ENCODE data around the gene HIVEP3.

HIVEP3 gene

GRCh38 chr1:41804176-41804575 lies 114.5 kb downstream of the HIVEP3 start:
- Histone ChIP-seq H3K79me1 (ENCODE audit: low read length) (no peaks in the 10 kb centered on the region), H2AK5ac (ENCODE audit: low read length) (no peak overlapping the region), H3K4me1 (ENCODE audit: control insufficient read depth, low read depth, low read length) (no peaks in the 10 kb centered on the region), H3K27me3 (ENCODE audit: insufficient read depth, low read length, poor library complexity) (no peaks in the 10 kb centered on the region), H3K79me2 (ENCODE audit: control insufficient read depth, insufficient read depth, low read length) (no peaks in the 10 kb centered on the region), H3K23ac (ENCODE audit: low read length) (no peak overlapping the region), H3K36me3 (ENCODE audit: control insufficient read depth, insufficient read depth, low read length) (no peaks in the 10 kb centered on the region), H4K5ac (ENCODE audit: low read length) (no peak overlapping the region), H3K18ac (ENCODE audit: low read length) (no peak overlapping the region), H3K4me2 (ENCODE audit: low read length) (no peak overlapping the region), H3K27ac (ENCODE audit: low read depth, low read length) (no peak overlapping the region), H3K9ac (ENCODE audit: low read length) (no peak overlapping the region), H2BK15ac (replicated peaks; ENCODE audit: low read depth) (no peak overlapping the region), H4K8ac (ENCODE audit: low read depth, low read length) (no peak overlapping the region), H3K4me3 (ENCODE audit: low read length) (no peak overlapping the region), H3K56ac (ENCODE audit: low read length) (no peak overlapping the region), H3K4ac (ENCODE audit: low read depth, low read length) (no peak overlapping the region), H2BK5ac (ENCODE audit: low read length) (no peak overlapping the region), H2BK120ac (ENCODE audit: low read depth, low read length) (no peak overlapping the region)
- no CpG with 5 or more reads among the region's 5 CpGs for WGBS (ENCODE audit: extremely low coverage, insufficient coverage, low lambda C conversion rate)
- DNase-seq = no peak

DNA sequence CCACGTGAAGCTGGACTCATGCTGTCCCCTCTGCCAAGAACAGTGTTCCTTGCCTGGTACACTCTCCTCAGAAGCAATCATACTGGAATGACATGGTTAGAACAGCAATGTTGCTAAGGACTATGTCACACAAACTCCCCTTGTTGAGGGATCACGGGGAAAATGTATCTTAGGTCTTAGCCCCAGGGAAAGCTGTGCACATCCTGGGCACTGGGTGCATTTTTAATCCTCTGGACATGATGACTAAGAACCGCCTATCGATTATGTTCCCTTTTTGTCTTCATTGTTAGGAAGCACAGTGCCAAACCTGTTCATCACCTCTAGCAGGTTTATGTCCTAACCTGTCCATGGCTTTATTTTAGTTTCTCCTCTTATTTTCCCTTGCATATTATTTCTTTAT lies 115.1 kb downstream of the HIVEP3 start:
- H3K23ac ChIP-seq (ENCODE audit: low read length) = no peak overlapping the region
- H3K56ac ChIP-seq (ENCODE audit: low read length) = no peak overlapping the region
- no peak overlapping the region for H4K5ac ChIP-seq (ENCODE audit: low read length)
- H3K79me2 ChIP-seq (ENCODE audit: control insufficient read depth, insufficient read depth, low read length) = no peaks in the 10 kb centered on the region
- no peaks in the 10 kb centered on the region for H3K4me1 ChIP-seq (ENCODE audit: control insufficient read depth, low read depth, low read length)
- H2BK5ac ChIP-seq (ENCODE audit: low read length) = no peak overlapping the region
- no peak overlapping the region for H2BK120ac ChIP-seq (ENCODE audit: low read depth, low read length)
- no peak overlapping the region for H3K9ac ChIP-seq (ENCODE audit: low read length)
- WGBS (ENCODE audit: extremely low coverage, insufficient coverage, low lambda C conversion rate) = no CpG with 5 or more reads among the region's 4 CpGs
- H3K27me3 ChIP-seq (ENCODE audit: insufficient read depth, low read length, poor library complexity) = no peaks in the 10 kb centered on the region
- H3K4ac ChIP-seq (ENCODE audit: low read depth, low read length) = no peak overlapping the region
- H3K27ac ChIP-seq (ENCODE audit: low read depth, low read length) = no peak overlapping the region
- H2BK15ac ChIP-seq (replicated peaks; ENCODE audit: low read depth) = no peak overlapping the region
- H2AK5ac ChIP-seq (ENCODE audit: low read length) = no peak overlapping the region
- H3K4me3 ChIP-seq (ENCODE audit: low read length) = no peak overlapping the region
- H3K4me2 ChIP-seq (ENCODE audit: low read length) = no peak overlapping the region
- H4K8ac ChIP-seq (ENCODE audit: low read depth, low read length) = no peak overlapping the region
- no peaks in the 10 kb centered on the region for H3K79me1 ChIP-seq (ENCODE audit: low read length)
- DNase-seq = no peak
- no peak overlapping the region for H3K18ac ChIP-seq (ENCODE audit: low read length)
- H3K36me3 ChIP-seq (ENCODE audit: control insufficient read depth, insufficient read depth, low read length) = no peaks in the 10 kb centered on the region

- no peaks in the 10 kb centered on the region for H3K27me3 ChIP-seq (ENCODE audit: insufficient read depth, low read length, poor library complexity)
Measured at GRCh38 chr1:41802532-41803501, 115.9 kb downstream of the HIVEP3 start.

GRCh38 chr1:41800311-41800829 lies 118.4 kb downstream of the HIVEP3 start:
- no peak overlapping the region for H4K8ac ChIP-seq (ENCODE audit: low read depth, low read length)
- WGBS (ENCODE audit: extremely low coverage, insufficient coverage, low lambda C conversion rate) = no CpG with 5 or more reads among the region's 2 CpGs
- no peaks in the 10 kb centered on the region for H3K79me1 ChIP-seq (ENCODE audit: low read length)
- no peak overlapping the region for H3K9ac ChIP-seq (ENCODE audit: low read length)
- no peak overlapping the region for H2BK5ac ChIP-seq (ENCODE audit: low read length)
- H3K23ac ChIP-seq (ENCODE audit: low read length) = no peak overlapping the region
- no peak overlapping the region for H3K4me3 ChIP-seq (ENCODE audit: low read length)
- H2AK5ac ChIP-seq (ENCODE audit: low read length) = no peak overlapping the region
- no peak overlapping the region for H3K56ac ChIP-seq (ENCODE audit: low read length)
- no peaks in the 10 kb centered on the region for H3K36me3 ChIP-seq (ENCODE audit: control insufficient read depth, insufficient read depth, low read length)
- no peaks in the 10 kb centered on the region for H3K4me1 ChIP-seq (ENCODE audit: control insufficient read depth, low read depth, low read length)
- no peak overlapping the region for H4K5ac ChIP-seq (ENCODE audit: low read length)
- H3K79me2 ChIP-seq (ENCODE audit: control insufficient read depth, insufficient read depth, low read length) = no peaks in the 10 kb centered on the region
- H3K4ac ChIP-seq (ENCODE audit: low read depth, low read length) = no peak overlapping the region
- no peak overlapping the region for H3K18ac ChIP-seq (ENCODE audit: low read length)
- H2BK15ac ChIP-seq (replicated peaks; ENCODE audit: low read depth) = no peak overlapping the region
- no peak for DNase-seq
- no peak overlapping the region for H3K27ac ChIP-seq (ENCODE audit: low read depth, low read length)
- no peaks in the 10 kb centered on the region for H3K27me3 ChIP-seq (ENCODE audit: insufficient read depth, low read length, poor library complexity)
- no peak overlapping the region for H3K4me2 ChIP-seq (ENCODE audit: low read length)
- H2BK120ac ChIP-seq (ENCODE audit: low read depth, low read length) = no peak overlapping the region

More at GRCh38 chr1:41802532-41803501, 115.9 kb downstream of the HIVEP3 start:
- Histone ChIP-seq H3K27ac (ENCODE audit: low read depth, low read length) (no peak overlapping the region), H3K4me2 (ENCODE audit: low read length) (no peak overlapping the region), H2BK5ac (ENCODE audit: low read length) (no peak overlapping the region), H3K36me3 (ENCODE audit: control insufficient read depth, insufficient read depth, low read length) (no peaks in the 10 kb centered on the region), H4K5ac (ENCODE audit: low read length) (no peak overlapping the region), H3K4me1 (ENCODE audit: control insufficient read depth, low read depth, low read length) (no peaks in the 10 kb centered on the region), H4K8ac (ENCODE audit: low read depth, low read length) (no peak overlapping the region), H3K79me1 (ENCODE audit: low read length) (no peaks in the 10 kb centered on the region), H2BK15ac (replicated peaks; ENCODE audit: low read depth) (no peak overlapping the region), H3K4me3 (ENCODE audit: low read length) (no peak overlapping the region), H3K23ac (ENCODE audit: low read length) (no peak overlapping the region), H3K18ac (ENCODE audit: low read length) (no peak overlapping the region), H3K4ac (ENCODE audit: low read depth, low read length) (no peak overlapping the region), H3K79me2 (ENCODE audit: control insufficient read depth, insufficient read depth, low read length) (no peaks in the 10 kb centered on the region), H3K9ac (ENCODE audit: low read length) (no peak overlapping the region), H2AK5ac (ENCODE audit: low read length) (no peak overlapping the region), H3K56ac (ENCODE audit: low read length) (no peak overlapping the region), H2BK120ac (ENCODE audit: low read depth, low read length) (no peak overlapping the region)
- no peak for DNase-seq
- WGBS (ENCODE audit: extremely low coverage, insufficient coverage, low lambda C conversion rate) = no CpG with 5 or more reads among the region's 4 CpGs

- H4K5ac ChIP-seq (ENCODE audit: low read length) = no peak overlapping the region
- no peak overlapping the region for H3K4me3 ChIP-seq (ENCODE audit: low read length)
- no peaks in the 10 kb centered on the region for H3K79me2 ChIP-seq (ENCODE audit: control insufficient read depth, insufficient read depth, low read length)
- WGBS (ENCODE audit: extremely low coverage, insufficient coverage, low lambda C conversion rate) = no CpG with 5 or more reads among the region's 2 CpGs
- H3K79me1 ChIP-seq (ENCODE audit: low read length) = no peaks in the 10 kb centered on the region
- H3K23ac ChIP-seq (ENCODE audit: low read length) = no peak overlapping the region
- no peak overlapping the region for H3K9ac ChIP-seq (ENCODE audit: low read length)
- H2AK5ac ChIP-seq (ENCODE audit: low read length) = no peak overlapping the region
- no peak overlapping the region for H3K18ac ChIP-seq (ENCODE audit: low read length)
- no peak overlapping the region for H2BK120ac ChIP-seq (ENCODE audit: low read depth, low read length)
- H2BK5ac ChIP-seq (ENCODE audit: low read length) = no peak overlapping the region
- H4K8ac ChIP-seq (ENCODE audit: low read depth, low read length) = no peak overlapping the region
- H3K36me3 ChIP-seq (ENCODE audit: control insufficient read depth, insufficient read depth, low read length) = no peaks in the 10 kb centered on the region
- H3K4ac ChIP-seq (ENCODE audit: low read depth, low read length) = no peak overlapping the region
- H2BK15ac ChIP-seq (replicated peaks; ENCODE audit: low read depth) = no peak overlapping the region
- no peak overlapping the region for H3K27ac ChIP-seq (ENCODE audit: low read depth, low read length)
- H3K56ac ChIP-seq (ENCODE audit: low read length) = no peak overlapping the region
- H3K4me1 ChIP-seq (ENCODE audit: control insufficient read depth, low read depth, low read length) = no peaks in the 10 kb centered on the region
- no peak for DNase-seq
- no peaks in the 10 kb centered on the region for H3K27me3 ChIP-seq (ENCODE audit: insufficient read depth, low read length, poor library complexity)
- H3K4me2 ChIP-seq (ENCODE audit: low read length) = no peak overlapping the region
Measured at GRCh38 chr1:41799723-41800122, 119.0 kb downstream of the HIVEP3 start.
